Peyer's patch (tissue), 4 donors: ENCODE results near the gene ARIH2. TPM values are rescaled to one million over a fixed set of nuclear protein-coding genes. Genes with fewer than 3 reads are reported as not detected.
"Not testable (repeated sequence)": the region's sequence is repeated elsewhere in the genome, so short reads cannot be mapped to it uniquely, and the experiment has no call there.

Experiments used
- DNase-seq, 3 donors: peaks; one replicate each; pipeline ENCODE4 v3.0.0-alpha.2; 2017 to 2019
- H3K27ac ChIP-seq, 4 donors: fragments of 200-600 bp; sonication (generic); one replicate each; pipeline ENCODE4 v1.5.1; 2016 to 2019
- H3K27me3 ChIP-seq, 2 donors: fragments of 200-600 bp; sonication (generic); one replicate each; pipeline ENCODE4 v1.5.1; 2019
- H3K36me3 ChIP-seq, 3 donors: fragments of 200-600 bp; sonication (generic); one replicate each; pipeline ENCODE4 v1.5.1; 2016 to 2019
- H3K4me1 ChIP-seq, 4 donors: fragments of 200-600 bp; sonication (generic); one replicate each; pipeline ENCODE4 v1.5.1; 2016 to 2019
- H3K4me3 ChIP-seq, 4 donors: fragments of 200-600 bp; sonication (generic); 1 replicate in 3 of 4; 2 replicates in 1 of 4; pipeline ENCODE4 v1.5.1; 2016 to 2019; ENCODE audit warnings: mild to moderate bottlenecking in 1 of 4
- H3K9me3 ChIP-seq, 4 donors: fragments of 200-600 bp; sonication (generic); one replicate each; pipeline ENCODE4 v1.5.1; 2016 to 2019; ENCODE audit warnings: mild to moderate bottlenecking in 1 of 4
- POLR2A ChIP-seq, 2 donors: fragments of 450-650 bp; IDR thresholded peaks; one replicate each; pipeline ENCODE4 v1.5.1; 2017; ENCODE audit warnings: antibody characterized with exemption in 2 of 2, mild to moderate bottlenecking in 2 of 2, moderate library complexity in 2 of 2
- total RNA-seq, 4 donors: library from RNA; depleted of rRNA; stranded (reverse); fragments of >200 nt; gene quantifications; one replicate each; pipeline ENCODE4 v1.1.0, GENCODE V29; 2016
- TF ChIP-seq, protein P1 (sequence below), 6 experiments: fragments of 450-650 bp in 4 of 6; fragments of 200-600 bp in 2 of 6; sonication (generic) in 1 of 6; IDR thresholded peaks; one replicate each; pipeline ENCODE4 v1.5.1; 2017 to 2019; ENCODE audit warnings: antibody characterized with exemption in 6 of 6, mild to moderate bottlenecking in 3 of 6, moderate library complexity in 1 of 6

The ARIH2 gene
- total RNA-seq, 4 donors from 2014 or later: 59.7 to 184 (median 111) TPM

DNA sequence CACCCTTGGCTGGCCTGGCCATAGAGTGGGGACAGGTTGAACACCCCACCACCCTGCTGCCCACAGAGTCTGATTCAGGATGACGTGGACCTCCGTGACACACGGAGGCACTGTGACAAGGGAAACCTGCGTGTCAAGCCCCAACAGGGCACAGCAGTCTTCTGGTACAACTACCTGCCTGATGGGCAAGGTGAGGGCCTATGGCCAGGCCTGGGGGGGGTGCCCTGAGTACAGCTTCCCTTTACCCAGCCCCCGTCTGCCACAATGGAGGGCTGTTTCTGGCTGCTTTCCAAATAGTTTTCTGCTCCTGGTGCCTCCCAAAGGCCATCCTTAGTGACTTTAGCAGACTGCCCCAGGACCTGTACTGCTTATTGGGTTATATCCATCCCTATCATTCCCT is 87.4 kb downstream of the ARIH2 start:
- H3K4me3 ChIP-seq: peak overlapping the region in 2 of 4 donors; percentile 71 to 76
- TF ChIP-seq, protein P1, sequence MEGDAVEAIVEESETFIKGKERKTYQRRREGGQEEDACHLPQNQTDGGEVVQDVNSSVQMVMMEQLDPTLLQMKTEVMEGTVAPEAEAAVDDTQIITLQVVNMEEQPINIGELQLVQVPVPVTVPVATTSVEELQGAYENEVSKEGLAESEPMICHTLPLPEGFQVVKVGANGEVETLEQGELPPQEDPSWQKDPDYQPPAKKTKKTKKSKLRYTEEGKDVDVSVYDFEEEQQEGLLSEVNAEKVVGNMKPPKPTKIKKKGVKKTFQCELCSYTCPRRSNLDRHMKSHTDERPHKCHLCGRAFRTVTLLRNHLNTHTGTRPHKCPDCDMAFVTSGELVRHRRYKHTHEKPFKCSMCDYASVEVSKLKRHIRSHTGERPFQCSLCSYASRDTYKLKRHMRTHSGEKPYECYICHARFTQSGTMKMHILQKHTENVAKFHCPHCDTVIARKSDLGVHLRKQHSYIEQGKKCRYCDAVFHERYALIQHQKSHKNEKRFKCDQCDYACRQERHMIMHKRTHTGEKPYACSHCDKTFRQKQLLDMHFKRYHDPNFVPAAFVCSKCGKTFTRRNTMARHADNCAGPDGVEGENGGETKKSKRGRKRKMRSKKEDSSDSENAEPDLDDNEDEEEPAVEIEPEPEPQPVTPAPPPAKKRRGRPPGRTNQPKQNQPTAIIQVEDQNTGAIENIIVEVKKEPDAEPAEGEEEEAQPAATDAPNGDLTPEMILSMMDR (IDR thresholded peaks at IDR 0.05): no peak
- TF ChIP-seq POLR2A (IDR thresholded peaks at IDR 0.05): no peak

DNA sequence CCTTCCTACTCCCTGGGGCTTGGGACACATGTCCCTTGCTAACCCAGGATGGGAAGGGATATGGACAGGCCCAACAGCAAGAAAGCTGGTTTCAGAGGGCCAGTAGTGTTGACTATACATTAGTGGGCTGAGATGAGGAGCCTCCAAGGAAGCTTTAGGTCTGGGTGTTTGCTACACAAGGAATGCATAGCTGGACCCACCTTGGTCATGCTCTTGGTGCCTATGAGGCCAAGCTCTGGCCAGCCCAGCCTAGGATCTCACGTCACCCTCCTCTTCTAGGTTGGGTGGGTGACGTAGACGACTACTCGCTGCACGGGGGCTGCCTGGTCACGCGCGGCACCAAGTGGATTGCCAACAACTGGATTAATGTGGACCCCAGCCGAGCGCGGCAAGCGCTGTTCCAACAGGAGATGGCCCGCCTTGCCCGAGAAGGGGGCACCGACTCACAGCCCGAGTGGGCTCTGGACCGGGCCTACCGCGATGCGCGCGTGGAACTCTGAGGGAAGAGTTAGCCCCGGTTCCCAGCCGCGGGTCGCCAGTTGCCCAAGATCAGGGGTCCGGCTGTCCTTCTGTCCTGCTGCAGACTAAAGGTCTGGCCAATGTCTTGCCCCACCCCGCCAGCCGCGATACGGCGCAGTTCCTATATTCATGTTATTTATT is 87.9 kb downstream of the ARIH2 start:
- peaks cover 0 to 22% (median 3%) of the 10 kb centered on the region in 4 donors for H3K4me1 ChIP-seq
- H3K4me3 ChIP-seq: peak overlapping the region; percentile 71 to 92 (median 76)
- no peaks in the 10 kb centered on the region for H3K27me3 ChIP-seq
- TF ChIP-seq, protein P1 (IDR thresholded peaks at IDR 0.05): no peak
- TF ChIP-seq POLR2A (IDR thresholded peaks at IDR 0.05): no peak
- peak overlapping the region; percentile 88 to 94 (median 93) for H3K27ac ChIP-seq
- peaks cover 0 to 2% (median 0%) of the 10 kb centered on the region in 3 donors for H3K36me3 ChIP-seq
- peak in 1 of 3 donors; percentile 27 for DNase-seq
- no peaks in the 10 kb centered on the region for H3K9me3 ChIP-seq

More for the DNA sequence above, 87.4 kb downstream of the ARIH2 start:
- Histone ChIP-seq H3K27ac (peak overlapping the region in 1 of 4 donors; percentile 88), H3K9me3 (no peaks in the 10 kb centered on the region), H3K27me3 (no peaks in the 10 kb centered on the region), H3K36me3 (no peaks in the 10 kb centered on the region), H3K4me1 (peaks cover 0 to 22% (median 3%) of the 10 kb centered on the region in 4 donors)
- no peak for DNase-seq

DNA sequence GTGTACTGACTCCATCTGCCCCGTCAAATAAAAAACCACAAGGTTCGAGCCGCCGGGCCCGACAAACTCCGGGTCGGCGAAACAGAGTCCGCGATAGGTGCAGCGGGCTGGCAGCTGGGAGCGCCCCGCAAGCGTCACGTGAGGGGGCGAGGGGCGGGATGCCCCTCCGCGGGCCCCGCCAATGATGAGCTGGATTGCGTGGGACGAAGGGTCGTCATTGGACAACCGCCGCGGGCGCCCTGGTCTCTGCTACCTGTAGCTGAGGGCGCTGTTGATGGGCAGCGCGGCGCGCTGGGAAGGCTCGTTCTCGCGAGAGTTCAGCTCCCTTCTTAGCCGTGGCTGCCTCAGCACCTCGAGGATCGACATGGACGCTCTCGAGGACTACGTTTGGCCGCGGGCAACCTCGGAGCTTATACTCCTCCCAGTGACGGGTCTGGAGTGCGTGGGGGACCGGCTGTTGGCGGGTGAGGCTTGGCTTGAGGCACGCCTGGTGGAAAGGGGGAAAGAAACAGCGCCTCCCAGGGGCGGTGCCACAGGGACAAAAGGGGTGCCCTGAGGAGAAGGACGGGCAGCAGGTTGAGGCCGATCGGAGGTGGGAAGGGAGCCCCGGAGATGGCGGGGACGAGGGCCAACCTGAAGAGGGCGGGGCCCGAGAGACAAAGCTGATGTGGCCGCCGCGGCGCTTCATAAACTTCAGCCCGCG is 88.6 kb downstream of the ARIH2 start, which contains the start of gene WDR6:
TSS of gene WDR6 (plus strand) at position 324 of the 703 bp plus-strand sequence. CDS start at position 365, 41 bp downstream.
- Histone ChIP-seq H3K27me3 (no peaks in the 10 kb centered on the region), H3K9me3 (no peaks in the 10 kb centered on the region), H3K27ac (peak within 1 kb of the TSS; percentile 88 to 94 (median 93)), H3K4me3 (peak within 1 kb of the TSS; percentile 71 to 92 (median 76)), H3K4me1 (peaks cover 0 to 27% (median 3%) of the 10 kb centered on the region in 4 donors), H3K36me3 (peaks cover 0 to 8% (median 0%) of the 10 kb centered on the region in 3 donors)
- DNase-seq: peak; percentile 98 to 99 (median 98)
- TF ChIP-seq POLR2A (IDR thresholded peaks at IDR 0.05): peak; percentile 60 to 65
- TF ChIP-seq, protein P1 (IDR thresholded peaks at IDR 0.05): peak; percentile 25 to 61 (median 48)

GRCh38 chr3:49007771-49008528 is 89.3 kb downstream of the ARIH2 start:
- Histone ChIP-seq H3K36me3 (peaks cover 0 to 16% (median 0%) of the 10 kb centered on the region in 3 donors), H3K27me3 (no peaks in the 10 kb centered on the region), H3K4me3 (peak overlapping the region; percentile 71 to 92 (median 76)), H3K27ac (peak overlapping the region; percentile 88 to 94 (median 93)), H3K9me3 (no peaks in the 10 kb centered on the region), H3K4me1 (peaks cover 0 to 32% (median 3%) of the 10 kb centered on the region in 4 donors)
- peak; percentile 90 to 95 (median 95) for DNase-seq
- TF ChIP-seq, protein P1 (IDR thresholded peaks at IDR 0.05): no peak
- peak in 1 of 2 donors; percentile 13 for TF ChIP-seq POLR2A (IDR thresholded peaks at IDR 0.05)

DNA sequence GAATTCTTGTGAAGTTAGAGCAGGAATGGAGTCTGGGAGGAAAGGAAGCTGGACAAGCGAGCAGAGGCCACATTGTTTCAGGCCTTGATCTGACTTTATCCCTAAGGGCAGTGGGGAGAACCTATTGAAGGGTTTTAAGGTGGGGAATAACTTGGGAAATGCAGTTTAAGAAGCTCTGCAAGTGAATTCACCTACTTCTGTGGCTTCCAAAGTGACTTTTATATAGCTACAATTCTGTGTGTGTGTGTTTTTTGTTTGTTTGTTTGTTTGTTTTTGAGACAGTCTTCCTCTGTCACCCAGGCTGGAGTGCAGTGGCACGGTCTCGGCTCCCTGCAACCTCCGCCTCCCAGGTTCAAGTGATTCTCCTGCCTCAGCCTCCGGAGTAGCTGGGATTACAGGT is 90.0 kb downstream of the ARIH2 start:
- peaks cover 0 to 32% (median 3%) of the 10 kb centered on the region in 4 donors for H3K4me1 ChIP-seq
- peaks cover 0 to 20% (median 0%) of the 10 kb centered on the region in 3 donors for H3K36me3 ChIP-seq
- not testable (repeated sequence) for H3K27me3 ChIP-seq, H3K9me3 ChIP-seq, DNase-seq
- peak overlapping the region in 2 of 4 donors; percentile 71 to 76 for H3K4me3 ChIP-seq
- peak overlapping the region; percentile 88 to 94 (median 93) for H3K27ac ChIP-seq
